ENCODE results near the gene ZNF560. TPM values are rescaled to one million over a fixed set of nuclear protein-coding genes. Genes with fewer than 3 reads are reported as not detected.

ZNF560 gene
- total and polyA plus RNA-seq, 2 of the 13 experiments (the other 11 are each of a cell fraction or from before 2014, with no cell fraction given): not detected

- TF ChIP-seq ZNF790 (CRISPR knock-in tag; IDR thresholded peaks at IDR 0.05; ENCODE audit: borderline replicate concordance): 0 out of 2 replicates have a peak, but pooled peaks have one; percentile 63
- peak; percentile 60; the same call in 1 of the 2 replicates for TF ChIP-seq MIXL1 (CRISPR knock-in tag; IDR thresholded peaks at IDR 0.05)
- peak; percentile 44 for TF ChIP-seq ZNF18 (CRISPR knock-in tag; IDR thresholded peaks at IDR 0.05; ENCODE audit: insufficient replicate concordance)
- no peak for TF ChIP-seq GATA4 (IDR thresholded peaks at IDR 0.05; ENCODE audit: borderline replicate concordance, low read depth)
- TF ChIP-seq ZMYM2 (CRISPR knock-in tag; IDR thresholded peaks at IDR 0.05): no peak
- peak; percentile 91 for TF ChIP-seq GATAD1 (CRISPR knock-in tag; IDR thresholded peaks at IDR 0.05)
- no peak for TF ChIP-seq HHEX (CRISPR knock-in tag; IDR thresholded peaks at IDR 0.05)
- TF ChIP-seq SNAPC5 (CRISPR knock-in tag; IDR thresholded peaks at IDR 0.05; ENCODE audit: borderline replicate concordance): no peak
- TF ChIP-seq TBL1XR1 (IDR thresholded peaks at IDR 0.05; ENCODE audit: borderline replicate concordance, low read length, partially characterized antibody): peak; percentile 54
- peak; percentile 72; the same call in 1 of the 2 replicates for TF ChIP-seq ZBTB21 (CRISPR knock-in tag; IDR thresholded peaks at IDR 0.05)
- TF ChIP-seq ZNF563 (CRISPR knock-in tag; IDR thresholded peaks at IDR 0.05): peak; percentile 60; the same call in 1 of the 2 replicates
- no peak for TF ChIP-seq DPF2 (CRISPR knock-in tag; IDR thresholded peaks at IDR 0.05; ENCODE audit: borderline replicate concordance, low read depth)
- no peak for TF ChIP-seq ZNF609 (CRISPR knock-in tag; IDR thresholded peaks at IDR 0.05; ENCODE audit: borderline replicate concordance)
- TF ChIP-seq ZNF546 (CRISPR knock-in tag; conservative IDR thresholded peaks at IDR 0.05): no peak
- TF ChIP-seq ZFP90 (CRISPR knock-in tag; IDR thresholded peaks at IDR 0.05; ENCODE audit: borderline replicate concordance): peak; percentile 48; the same call in 1 of the 2 replicates
- peak; percentile 60; the same call in 1 of the 2 replicates for TF ChIP-seq ZNF773 (CRISPR knock-in tag; IDR thresholded peaks at IDR 0.05; ENCODE audit: borderline replicate concordance)
Measured at GRCh38 chr19:9435279-9436268, 62.8 kb downstream of the ZNF560 start, which contains the start of gene ZNF266 (continued).
